Neural cell (in vitro differentiated cells): Measurements from ENCODE around the gene GALNT1.

Source experiments
- EP300 ChIP-seq: fragments of 450-650 bp; conservative IDR thresholded peaks from 2 replicates; pipeline ENCODE4 v1.6.1; 2014; ENCODE audit warnings: antibody characterized with exemption, mild to moderate bottlenecking, moderate library complexity; ENCODE audit not compliant: poor library complexity, severe bottlenecking
- EZH2 ChIP-seq: fragments of 200-600, 300-800 bp; shearing (Covaris generic), sonication (generic); IDR thresholded peaks from 2 replicates; pipeline ENCODE4 v1.6.1; 2014; ENCODE audit warnings: antibody characterized with exemption, low read length, borderline replicate concordance, mild to moderate bottlenecking; ENCODE audit not compliant: insufficient read depth, poor library complexity, severe bottlenecking
- POLR2AphosphoS5 ChIP-seq: IDR thresholded peaks from 2 replicates; pipeline ENCODE4 v1.6.1; 2012
- RAD21 ChIP-seq: fragments of 450-650 bp; conservative IDR thresholded peaks from 2 replicates; pipeline ENCODE4 v1.6.1; 2014; ENCODE audit warnings: antibody characterized with exemption, mild to moderate bottlenecking, moderate library complexity
- SMC3 ChIP-seq: fragments of 450-650 bp; conservative IDR thresholded peaks from 2 replicates; pipeline ENCODE4 v1.6.1; 2014; ENCODE audit warnings: antibody characterized with exemption, mild to moderate bottlenecking, moderate library complexity; ENCODE audit not compliant: poor library complexity
- TAF1 ChIP-seq: IDR thresholded peaks from 2 replicates; pipeline ENCODE4 v1.6.1; 2012; ENCODE audit warnings: low read depth
- TF ChIP-seq, protein P1 (sequence below): fragments of 450-650 bp; IDR thresholded peaks from 2 replicates; pipeline ENCODE4 v1.5.1; 2014; ENCODE audit warnings: antibody characterized with exemption, mild to moderate bottlenecking, moderate library complexity; ENCODE audit not compliant: poor library complexity, severe bottlenecking
- TF ChIP-seq, protein P2 (sequence below): IDR thresholded peaks from 2 replicates; pipeline ENCODE4 v1.6.1; 2012; ENCODE audit warnings: borderline replicate concordance

DNA sequence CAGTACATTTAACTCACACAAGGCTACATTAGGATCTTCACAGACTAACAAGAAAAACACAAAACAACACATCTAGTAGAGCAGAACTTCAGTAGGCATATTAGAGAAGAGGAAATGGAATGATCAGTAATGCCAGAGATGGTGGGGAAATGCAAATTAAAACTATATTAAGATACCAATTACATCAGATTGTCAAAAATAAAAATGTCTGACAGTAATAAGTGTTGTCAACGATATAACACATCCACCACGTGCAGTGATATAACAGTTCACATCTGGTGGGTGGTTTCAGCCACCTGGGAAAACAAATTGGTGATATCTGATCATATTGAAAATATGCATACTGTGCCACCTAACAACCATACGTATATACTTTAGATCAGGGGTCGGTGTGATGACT lies 59.9 kb downstream of the GALNT1 start:
- TF ChIP-seq, protein P1, sequence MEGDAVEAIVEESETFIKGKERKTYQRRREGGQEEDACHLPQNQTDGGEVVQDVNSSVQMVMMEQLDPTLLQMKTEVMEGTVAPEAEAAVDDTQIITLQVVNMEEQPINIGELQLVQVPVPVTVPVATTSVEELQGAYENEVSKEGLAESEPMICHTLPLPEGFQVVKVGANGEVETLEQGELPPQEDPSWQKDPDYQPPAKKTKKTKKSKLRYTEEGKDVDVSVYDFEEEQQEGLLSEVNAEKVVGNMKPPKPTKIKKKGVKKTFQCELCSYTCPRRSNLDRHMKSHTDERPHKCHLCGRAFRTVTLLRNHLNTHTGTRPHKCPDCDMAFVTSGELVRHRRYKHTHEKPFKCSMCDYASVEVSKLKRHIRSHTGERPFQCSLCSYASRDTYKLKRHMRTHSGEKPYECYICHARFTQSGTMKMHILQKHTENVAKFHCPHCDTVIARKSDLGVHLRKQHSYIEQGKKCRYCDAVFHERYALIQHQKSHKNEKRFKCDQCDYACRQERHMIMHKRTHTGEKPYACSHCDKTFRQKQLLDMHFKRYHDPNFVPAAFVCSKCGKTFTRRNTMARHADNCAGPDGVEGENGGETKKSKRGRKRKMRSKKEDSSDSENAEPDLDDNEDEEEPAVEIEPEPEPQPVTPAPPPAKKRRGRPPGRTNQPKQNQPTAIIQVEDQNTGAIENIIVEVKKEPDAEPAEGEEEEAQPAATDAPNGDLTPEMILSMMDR = no peak
- no peak for TF ChIP-seq TAF1
- TF ChIP-seq SMC3 = no peak
- TF ChIP-seq POLR2AphosphoS5 = no peak
- no peak for TF ChIP-seq EZH2
- TF ChIP-seq, protein P2, sequence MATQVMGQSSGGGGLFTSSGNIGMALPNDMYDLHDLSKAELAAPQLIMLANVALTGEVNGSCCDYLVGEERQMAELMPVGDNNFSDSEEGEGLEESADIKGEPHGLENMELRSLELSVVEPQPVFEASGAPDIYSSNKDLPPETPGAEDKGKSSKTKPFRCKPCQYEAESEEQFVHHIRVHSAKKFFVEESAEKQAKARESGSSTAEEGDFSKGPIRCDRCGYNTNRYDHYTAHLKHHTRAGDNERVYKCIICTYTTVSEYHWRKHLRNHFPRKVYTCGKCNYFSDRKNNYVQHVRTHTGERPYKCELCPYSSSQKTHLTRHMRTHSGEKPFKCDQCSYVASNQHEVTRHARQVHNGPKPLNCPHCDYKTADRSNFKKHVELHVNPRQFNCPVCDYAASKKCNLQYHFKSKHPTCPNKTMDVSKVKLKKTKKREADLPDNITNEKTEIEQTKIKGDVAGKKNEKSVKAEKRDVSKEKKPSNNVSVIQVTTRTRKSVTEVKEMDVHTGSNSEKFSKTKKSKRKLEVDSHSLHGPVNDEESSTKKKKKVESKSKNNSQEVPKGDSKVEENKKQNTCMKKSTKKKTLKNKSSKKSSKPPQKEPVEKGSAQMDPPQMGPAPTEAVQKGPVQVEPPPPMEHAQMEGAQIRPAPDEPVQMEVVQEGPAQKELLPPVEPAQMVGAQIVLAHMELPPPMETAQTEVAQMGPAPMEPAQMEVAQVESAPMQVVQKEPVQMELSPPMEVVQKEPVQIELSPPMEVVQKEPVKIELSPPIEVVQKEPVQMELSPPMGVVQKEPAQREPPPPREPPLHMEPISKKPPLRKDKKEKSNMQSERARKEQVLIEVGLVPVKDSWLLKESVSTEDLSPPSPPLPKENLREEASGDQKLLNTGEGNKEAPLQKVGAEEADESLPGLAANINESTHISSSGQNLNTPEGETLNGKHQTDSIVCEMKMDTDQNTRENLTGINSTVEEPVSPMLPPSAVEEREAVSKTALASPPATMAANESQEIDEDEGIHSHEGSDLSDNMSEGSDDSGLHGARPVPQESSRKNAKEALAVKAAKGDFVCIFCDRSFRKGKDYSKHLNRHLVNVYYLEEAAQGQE = no peak
- no peak for TF ChIP-seq EP300
- TF ChIP-seq RAD21 = no peak
